A549 (cell line): ENCODE data around the gene TBC1D16. TPM values are rescaled to one million over a fixed set of nuclear protein-coding genes. Genes with fewer than 3 reads are reported as not detected.

ENCODE experiments used
- ATAC-seq, 2 experiments: fragments of 200-7000 bp in 1 of 2; fragments of >200 bp in 1 of 2; cut with Nextera tagmentation in 1 of 2; cut with Tn5 transposase in 1 of 2; 3 replicates each; pipeline versions ENCODE4 v1.8.0 to v1.9.1; 2018 to 2020; ENCODE audit warnings: mild to moderate bottlenecking in 1 of 2, moderate library complexity in 1 of 2
- CTCF ChIA-PET: fragments of 300-600 bp; sonication (Branson Sonifier 250); formaldehyde crosslinking; extraction: SDS; loops from one replicate; lab custom pipeline; 2021; ENCODE audit warnings: antibody characterized with exemption, inconsistent platforms; lab: Yijun Ruan, JAX
- POLR2A ChIA-PET: fragments of 350-600 bp; formaldehyde crosslinking; extraction: SDS; loops from one replicate; lab custom pipeline; 2021; ENCODE audit warnings: antibody characterized with exemption, inconsistent platforms; lab: Yijun Ruan, JAX
- DNase-seq, 2 experiments: peaks; one replicate each; pipeline versions ENCODE4 v3.0.0 to v3.0.0-alpha.2; 2011 to 2016; ENCODE audit warnings: low read depth in 1 of 2, low spot score in 1 of 2
- FAIRE-seq: peaks from 2 replicates; lab custom pipeline; 2011; peaks lifted over from hg19 to GRCh38; lab: Jason Lieb, UNC
- H3K27ac ChIP-seq, 2 experiments: fragments of >200 bp; sonication (Bioruptor Twin); formaldehyde crosslinking; 3 replicates each; pipeline ENCODE4 v1.5.1; 2016 to 2017
- H3K4me1 ChIP-seq: fragments of >200 bp; sonication (Bioruptor Twin); formaldehyde crosslinking; 3 replicates; pipeline ENCODE4 v1.6.1; 2016
- H3K4me2 ChIP-seq: fragments of >200 bp; sonication (Bioruptor Twin); formaldehyde crosslinking; 3 replicates; pipeline ENCODE4 v1.6.1; 2016
- H3K4me3 ChIP-seq: fragments of >200 bp; sonication (Bioruptor Twin); formaldehyde crosslinking; 3 replicates; pipeline ENCODE4 v1.5.1; 2016
- H3K9me3 ChIP-seq: fragments of >200 bp; sonication (Bioruptor Twin); formaldehyde crosslinking; 3 replicates; pipeline ENCODE4 v1.6.1; 2016
- CEBPB ChIP-seq, 2 experiments: fragments of >200 bp in 1 of 2; sonication (Bioruptor Twin) in 1 of 2; formaldehyde crosslinking in 1 of 2; IDR thresholded peaks; 2 replicates each; pipeline ENCODE4 v1.6.1; 2012 to 2016
- EHMT2 ChIP-seq: fragments of 200-600 bp; sonication (generic); IDR thresholded peaks from 2 replicates; pipeline ENCODE4 v1.6.1; 2016; ENCODE audit warnings: antibody characterized with exemption, low read depth, mild to moderate bottlenecking, moderate library complexity
- FOSB ChIP-seq: fragments of 250-450 bp; sonication (Bioruptor Pico); IDR thresholded peaks from 2 replicates; pipeline ENCODE4 v1.5.0; 2020; ENCODE audit warnings: mild to moderate bottlenecking, moderate library complexity
- FOSL2 ChIP-seq, 2 experiments: fragments of 450-650 bp in 1 of 2; fragments of >200 bp in 1 of 2; sonication (Bioruptor Twin) in 1 of 2; formaldehyde crosslinking; IDR thresholded peaks; 2 replicates each; pipeline versions ENCODE4 v1.5.0 to v1.6.1; 2016 to 2020; ENCODE audit warnings: mild to moderate bottlenecking in 1 of 2, moderate library complexity in 1 of 2
- GATA3 ChIP-seq: IDR thresholded peaks from 2 replicates; pipeline ENCODE4 v1.6.1; 2012; ENCODE audit warnings: borderline replicate concordance
- HDAC2 ChIP-seq: fragments of 200-600 bp; sonication (generic); IDR thresholded peaks from 2 replicates; pipeline ENCODE4 v1.6.1; 2016
- HOXA7 ChIP-seq: fragments of 250-450 bp; sonication (Bioruptor Pico); IDR thresholded peaks from 2 replicates; pipeline ENCODE4 v1.5.0; 2020; ENCODE audit warnings: mild to moderate bottlenecking, moderate library complexity
- HOXB13 ChIP-seq: fragments of 250-450 bp; sonication (Bioruptor Pico); IDR thresholded peaks from 2 replicates; pipeline ENCODE4 v1.5.0; 2020; ENCODE audit warnings: low read depth, mild to moderate bottlenecking, moderate library complexity
- HOXB5 ChIP-seq: fragments of 250-450 bp; sonication (Bioruptor Pico); IDR thresholded peaks from 2 replicates; pipeline ENCODE4 v1.5.0; 2020; ENCODE audit warnings: mild to moderate bottlenecking, moderate library complexity
- JUN ChIP-seq, 2 experiments: fragments of >200 bp; sonication (Bioruptor Twin); formaldehyde crosslinking; IDR thresholded peaks; 2 replicates in 1 of 2; 3 replicates in 1 of 2; pipeline ENCODE4 v1.6.1; 2016 to 2017
- MAFK ChIP-seq: fragments of 450-650 bp; IDR thresholded peaks from 2 replicates; pipeline ENCODE4 v1.6.1; 2014; ENCODE audit not compliant: partially characterized antibody
- MAZ ChIP-seq: fragments of 150-350 bp; IDR thresholded peaks from 2 replicates; pipeline ENCODE4 v1.6.1; 2014; ENCODE audit warnings: antibody characterized with exemption, low read depth, low read length, borderline replicate concordance
- MYC ChIP-seq: IDR thresholded peaks from 2 replicates; pipeline ENCODE4 v1.6.1; 2012; ENCODE audit warnings: mild to moderate bottlenecking, inconsistent platforms, low read length, improper control_type of control experiment, borderline replicate concordance
- PHF8 ChIP-seq: fragments of 200-600 bp; sonication (generic); IDR thresholded peaks from 2 replicates; pipeline ENCODE4 v1.6.1; 2016; ENCODE audit warnings: low read depth, mild to moderate bottlenecking, antibody characterized with exemption, moderate library complexity, borderline replicate concordance
- RAD21 ChIP-seq, 2 experiments: fragments of >200 bp in 1 of 2; sonication (Bioruptor Twin) in 1 of 2; formaldehyde crosslinking in 1 of 2; IDR thresholded peaks in 1 of 2; conservative IDR thresholded peaks in 1 of 2; 2 replicates in 1 of 2; 3 replicates in 1 of 2; pipeline ENCODE4 v1.6.1; 2012 to 2018; ENCODE audit warnings: inconsistent platforms in 1 of 2
- RARB ChIP-seq: fragments of 250-450 bp; sonication (Bioruptor Pico); IDR thresholded peaks from 2 replicates; pipeline ENCODE4 v1.8.0; 2021; ENCODE audit warnings: mild to moderate bottlenecking, moderate library complexity
- RNF2 ChIP-seq: fragments of 200-600 bp; sonication (generic); IDR thresholded peaks from 2 replicates; pipeline ENCODE4 v1.6.1; 2016; ENCODE audit warnings: low read depth, mild to moderate bottlenecking, antibody characterized with exemption, moderate library complexity, borderline replicate concordance
- SMC3 ChIP-seq: fragments of >200 bp; sonication (Bioruptor Twin); formaldehyde crosslinking; IDR thresholded peaks from 3 replicates; pipeline ENCODE4 v1.6.1; 2018; ENCODE audit warnings: inconsistent platforms
- SREBF2 ChIP-seq: fragments of 450-650 bp; IDR thresholded peaks from 2 replicates; pipeline ENCODE4 v1.6.1; 2014; ENCODE audit warnings: mild to moderate bottlenecking, moderate library complexity
- TFCP2L1 ChIP-seq: fragments of 250-450 bp; sonication (Bioruptor Pico); IDR thresholded peaks from 2 replicates; pipeline ENCODE4 v1.5.0; 2021; ENCODE audit warnings: mild to moderate bottlenecking
- ZSCAN20 ChIP-seq: fragments of 250-450 bp; sonication (Bioruptor Pico); IDR thresholded peaks from 2 replicates; pipeline ENCODE4 v1.8.0; 2022; ENCODE audit warnings: mild to moderate bottlenecking, moderate library complexity
- WGBS: methylation state at CpG from one replicate; pipeline ENCODE4 v1.1.6; 2017; ENCODE audit errors: missing lambda C conversion rate; 5-methylcytosine and 5-hydroxymethylcytosine counted together
- polyA plus RNA-seq, 4 experiments: library from polyadenylated mRNA; depleted of rRNA in 3 of 4; stranded (reverse); fragments of >200 nt; fragmentation: RNase III in 1 of 4; extraction: RNeasy Plus Mini Kit Qiagen cat#74134 plus additional on column Dnase treatment in 1 of 4; gene quantifications; 2 replicates in 3 of 4; 3 replicates in 1 of 4; pipeline ENCODE4 v1.2.3, GENCODE V29; 2011 to 2017
- TF ChIP-seq, protein P1 (sequence below): fragments of 450-650 bp; IDR thresholded peaks from 2 replicates; pipeline ENCODE4 v1.6.1; 2014; ENCODE audit warnings: antibody characterized with exemption
- TF ChIP-seq, protein P2 (sequence below): fragments of 250-450 bp; sonication (Bioruptor Pico); IDR thresholded peaks from 2 replicates; pipeline ENCODE4 v1.5.0; 2020; ENCODE audit warnings: low read depth, mild to moderate bottlenecking, moderate library complexity
- TF ChIP-seq, protein P3 (sequence below): IDR thresholded peaks from 2 replicates; pipeline ENCODE4 v1.6.1; 2012
- TF ChIP-seq, protein P4 (sequence below): fragments of 250-450 bp; sonication (Bioruptor Pico); IDR thresholded peaks from 2 replicates; pipeline ENCODE4 v1.5.0; 2021; ENCODE audit warnings: mild to moderate bottlenecking, moderate library complexity, borderline replicate concordance
- TF ChIP-seq, protein P5 (sequence below): fragments of >200 bp; sonication (Bioruptor Twin); formaldehyde crosslinking; IDR thresholded peaks from 3 replicates; pipeline ENCODE4 v1.6.1; 2016

The TBC1D16 gene
- polyA plus RNA-seq, 2 of the 4 experiments (the other 2 are of a cell fraction) = 8.9 to 12.5 TPM

DNA sequence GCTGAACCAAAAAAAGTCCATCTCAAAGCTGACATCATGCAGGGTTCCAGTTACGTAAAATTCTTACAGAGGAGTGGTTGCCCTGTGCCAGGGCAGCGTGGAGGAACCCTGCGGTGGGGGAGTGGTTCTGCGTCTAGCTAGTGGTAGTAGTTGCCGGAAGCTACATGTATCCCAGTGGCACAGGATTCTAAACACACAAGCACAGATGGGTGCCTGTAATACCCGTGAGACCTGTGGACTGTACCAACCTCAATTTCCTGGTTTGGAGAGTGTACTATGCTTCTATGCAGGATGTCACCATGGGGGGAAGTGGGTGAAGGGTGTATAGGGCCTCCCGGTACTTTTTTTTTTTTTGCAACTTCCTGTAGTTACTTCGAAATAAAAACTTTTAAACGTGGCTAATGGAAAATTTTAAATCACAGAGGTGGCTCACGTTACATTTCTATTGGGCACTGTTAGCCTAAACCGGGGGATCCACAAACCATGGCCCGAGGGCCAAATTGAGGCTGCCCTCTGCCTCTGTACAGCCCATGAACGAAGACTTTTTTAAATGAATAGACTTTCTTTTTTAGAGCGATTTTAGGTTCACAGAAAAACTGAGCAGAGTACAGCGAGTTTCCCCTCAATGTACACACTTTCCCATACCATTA is 38.5 kb downstream of the TBC1D16 start:
- Histone ChIP-seq H3K4me1 (peaks cover 33% of the 10 kb centered on the region), H3K9me3 (no peaks in the 10 kb centered on the region), H3K27ac (peak overlapping the region; percentile 28 to 48; a peak in 3 of 6 replicates), H3K4me2 (no peak overlapping the region), H3K4me3 (no peak overlapping the region)
- no peak for DNase-seq
- CTCF ChIA-PET = interaction anchor here (0.7 to 4.7 kb wide), 6 partner anchors 9 to 578 kb away, joined by 3 to 38 read pairs (median 6); no protein-coding TSS in a partner anchor
- POLR2A ChIA-PET = interaction anchor here (0.6 kb wide), 1 partner anchor 13 kb away, joined by 3 read pairs; no protein-coding TSS in a partner anchor
- 76% methylated on average over 15 of the region's 15 CpGs for WGBS
- FAIRE-seq = no peak
- ATAC-seq = no peak
- TF ChIP-seq ZSCAN20 = no peak
- no peak for TF ChIP-seq SREBF2
- no peak for TF ChIP-seq TFCP2L1 (CRISPR knock-in tag)
- TF ChIP-seq HDAC2 = no peak
- TF ChIP-seq RNF2 = no peak
- TF ChIP-seq, protein P1, sequence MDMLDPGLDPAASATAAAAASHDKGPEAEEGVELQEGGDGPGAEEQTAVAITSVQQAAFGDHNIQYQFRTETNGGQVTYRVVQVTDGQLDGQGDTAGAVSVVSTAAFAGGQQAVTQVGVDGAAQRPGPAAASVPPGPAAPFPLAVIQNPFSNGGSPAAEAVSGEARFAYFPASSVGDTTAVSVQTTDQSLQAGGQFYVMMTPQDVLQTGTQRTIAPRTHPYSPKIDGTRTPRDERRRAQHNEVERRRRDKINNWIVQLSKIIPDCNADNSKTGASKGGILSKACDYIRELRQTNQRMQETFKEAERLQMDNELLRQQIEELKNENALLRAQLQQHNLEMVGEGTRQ = no peak
- TF ChIP-seq HOXB5 (CRISPR knock-in tag) = no peak
- TF ChIP-seq, protein P2, sequence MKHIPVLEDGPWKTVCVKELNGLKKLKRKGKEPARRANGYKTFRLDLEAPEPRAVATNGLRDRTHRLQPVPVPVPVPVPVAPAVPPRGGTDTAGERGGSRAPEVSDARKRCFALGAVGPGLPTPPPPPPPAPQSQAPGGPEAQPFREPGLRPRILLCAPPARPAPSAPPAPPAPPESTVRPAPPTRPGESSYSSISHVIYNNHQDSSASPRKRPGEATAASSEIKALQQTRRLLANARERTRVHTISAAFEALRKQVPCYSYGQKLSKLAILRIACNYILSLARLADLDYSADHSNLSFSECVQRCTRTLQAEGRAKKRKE (CRISPR knock-in tag) = no peak
- TF ChIP-seq HOXB13 = no peak
- TF ChIP-seq, protein P3, sequence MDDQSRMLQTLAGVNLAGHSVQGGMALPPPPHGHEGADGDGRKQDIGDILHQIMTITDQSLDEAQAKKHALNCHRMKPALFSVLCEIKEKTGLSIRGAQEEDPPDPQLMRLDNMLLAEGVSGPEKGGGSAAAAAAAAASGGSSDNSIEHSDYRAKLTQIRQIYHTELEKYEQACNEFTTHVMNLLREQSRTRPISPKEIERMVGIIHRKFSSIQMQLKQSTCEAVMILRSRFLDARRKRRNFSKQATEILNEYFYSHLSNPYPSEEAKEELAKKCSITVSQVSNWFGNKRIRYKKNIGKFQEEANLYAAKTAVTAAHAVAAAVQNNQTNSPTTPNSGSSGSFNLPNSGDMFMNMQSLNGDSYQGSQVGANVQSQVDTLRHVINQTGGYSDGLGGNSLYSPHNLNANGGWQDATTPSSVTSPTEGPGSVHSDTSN = no peak
- no peak for TF ChIP-seq FOSB
- TF ChIP-seq CEBPB (IDR thresholded peaks at IDR 0.05) = no peak

DNA sequence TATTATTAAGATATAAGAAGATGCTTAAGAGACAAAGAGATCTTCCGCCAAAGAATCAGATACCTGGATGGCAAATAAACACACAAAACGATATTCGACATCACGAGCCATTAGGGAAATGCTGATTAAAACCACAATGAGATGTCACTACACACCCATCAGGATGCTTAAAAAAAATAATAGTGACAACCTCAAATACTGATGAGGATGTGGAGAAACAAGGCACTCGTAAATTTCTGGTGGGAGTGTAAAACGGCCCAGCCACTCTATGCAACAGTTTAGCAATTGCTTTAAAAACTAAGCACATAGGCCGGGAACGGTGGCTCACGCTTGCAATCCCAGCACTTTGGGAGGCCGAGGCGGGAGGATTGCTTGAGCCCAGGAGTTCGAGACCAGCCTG is 39.4 kb downstream of the TBC1D16 start:
- DNase-seq (no peak), ATAC-seq (no peak)
- WGBS = 90% methylated on average over 12 of the region's 12 CpGs

DNA sequence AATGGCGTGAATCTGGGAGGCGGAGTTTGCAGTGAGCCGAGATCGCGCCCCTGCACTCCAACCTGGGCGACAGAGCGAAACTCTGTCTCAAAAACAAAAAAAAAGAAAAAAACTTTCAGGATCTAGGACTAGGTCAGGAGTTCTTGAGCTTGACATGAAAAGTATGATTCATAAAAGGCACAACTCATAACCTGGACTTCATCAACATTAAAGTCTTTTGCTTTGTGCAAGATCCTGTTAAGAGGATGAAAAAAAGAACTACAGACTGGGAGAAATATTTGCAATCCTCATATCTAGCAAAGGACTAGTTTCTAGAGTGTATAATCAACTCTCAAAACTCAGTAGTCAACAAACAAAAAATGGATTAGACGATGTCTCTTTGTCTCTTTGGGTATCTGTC is 40.0 kb downstream of the TBC1D16 start:
- Histone ChIP-seq H3K4me1 (peaks cover 44% of the 10 kb centered on the region), H3K27ac (peak overlapping the region in 1 of 2 experiments; percentile 13; a peak in 1 of 6 replicates), H3K4me3 (no peak overlapping the region), H3K9me3 (no peaks in the 10 kb centered on the region), H3K4me2 (no peak overlapping the region)
- ChIA-PET POLR2A (no interaction called here), CTCF (interaction anchor here (6.8 to 7.5 kb wide), 2 partner anchors 9 to 202 kb away, joined by 96 to 154 read pairs; partner anchors contain the start of gene CBX8)
- ATAC-seq (no peak), FAIRE-seq (no peak), DNase-seq (no peak)
- TF ChIP-seq, protein P4, sequence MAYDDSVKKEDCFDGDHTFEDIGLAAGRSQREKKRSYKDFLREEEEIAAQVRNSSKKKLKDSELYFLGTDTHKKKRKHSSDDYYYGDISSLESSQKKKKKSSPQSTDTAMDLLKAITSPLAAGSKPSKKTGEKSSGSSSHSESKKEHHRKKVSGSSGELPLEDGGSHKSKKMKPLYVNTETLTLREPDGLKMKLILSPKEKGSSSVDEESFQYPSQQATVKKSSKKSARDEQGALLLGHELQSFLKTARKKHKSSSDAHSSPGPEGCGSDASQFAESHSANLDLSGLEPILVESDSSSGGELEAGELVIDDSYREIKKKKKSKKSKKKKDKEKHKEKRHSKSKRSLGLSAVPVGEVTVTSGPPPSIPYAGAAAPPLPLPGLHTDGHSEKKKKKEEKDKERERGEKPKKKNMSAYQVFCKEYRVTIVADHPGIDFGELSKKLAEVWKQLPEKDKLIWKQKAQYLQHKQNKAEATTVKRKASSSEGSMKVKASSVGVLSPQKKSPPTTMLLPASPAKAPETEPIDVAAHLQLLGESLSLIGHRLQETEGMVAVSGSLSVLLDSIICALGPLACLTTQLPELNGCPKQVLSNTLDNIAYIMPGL (CRISPR knock-in tag) = no peak
- TF ChIP-seq MYC (no peak), ZSCAN20 (no peak), RARB (CRISPR knock-in tag) (no peak), MAZ (no peak), FOSL2 (IDR thresholded peaks at IDR 0.05) (no peak), FOSL2 (CRISPR knock-in tag; IDR thresholded peaks at IDR 0.05) (no peak), GATA3 (no peak), HOXA7 (CRISPR knock-in tag) (no peak), CEBPB (IDR thresholded peaks at IDR 0.05) (no peak), EHMT2 (no peak), RAD21 (conservative IDR thresholded peaks at IDR 0.05 in 1 of 2, IDR thresholded peaks at IDR 0.05 in 1 of 2) (no peak), MAFK (no peak), SMC3 (no peak)
- TF ChIP-seq, protein P5, sequence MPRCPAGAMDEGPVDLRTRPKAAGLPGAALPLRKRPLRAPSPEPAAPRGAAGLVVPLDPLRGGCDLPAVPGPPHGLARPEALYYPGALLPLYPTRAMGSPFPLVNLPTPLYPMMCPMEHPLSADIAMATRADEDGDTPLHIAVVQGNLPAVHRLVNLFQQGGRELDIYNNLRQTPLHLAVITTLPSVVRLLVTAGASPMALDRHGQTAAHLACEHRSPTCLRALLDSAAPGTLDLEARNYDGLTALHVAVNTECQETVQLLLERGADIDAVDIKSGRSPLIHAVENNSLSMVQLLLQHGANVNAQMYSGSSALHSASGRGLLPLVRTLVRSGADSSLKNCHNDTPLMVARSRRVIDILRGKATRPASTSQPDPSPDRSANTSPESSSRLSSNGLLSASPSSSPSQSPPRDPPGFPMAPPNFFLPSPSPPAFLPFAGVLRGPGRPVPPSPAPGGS = no peak
- TF ChIP-seq, protein P3 = no peak
- WGBS = 92% methylated on average over 8 of the region's 8 CpGs

More for the DNA sequence above, 39.4 kb downstream of the TBC1D16 start:
- Histone ChIP-seq H3K9me3 (no peaks in the 10 kb centered on the region), H3K4me3 (no peak overlapping the region), H3K4me1 (peaks cover 38% of the 10 kb centered on the region), H3K4me2 (no peak overlapping the region), H3K27ac (peak overlapping the region; percentile 28 to 48; a peak in 3 of 6 replicates)
- no peak for TF ChIP-seq PHF8
- TF ChIP-seq JUN (IDR thresholded peaks at IDR 0.05) = no peak
- CTCF ChIA-PET = interaction anchor here (1.3 to 7.5 kb wide), 5 partner anchors 8 to 255 kb away, joined by 6 to 154 read pairs (median 38); partner anchors contain the start of gene CBX8
- FAIRE-seq = no peak
- POLR2A ChIA-PET = no interaction called here
